ENCODE data around the gene PACRG. TPM values are rescaled to one million over a fixed set of nuclear protein-coding genes. Genes with fewer than 3 reads are reported as not detected.

PACRG gene
- total and polyA plus RNA-seq, 2 of the 8 experiments (the other 6 are each of a cell fraction or from before 2014, with no cell fraction given), result 0.44 to 0.54 TPM

GRCh38 chr6:163260911-163261310 lies 533.1 kb downstream of the PACRG start (continued):
- TF ChIP-seq, protein P1, sequence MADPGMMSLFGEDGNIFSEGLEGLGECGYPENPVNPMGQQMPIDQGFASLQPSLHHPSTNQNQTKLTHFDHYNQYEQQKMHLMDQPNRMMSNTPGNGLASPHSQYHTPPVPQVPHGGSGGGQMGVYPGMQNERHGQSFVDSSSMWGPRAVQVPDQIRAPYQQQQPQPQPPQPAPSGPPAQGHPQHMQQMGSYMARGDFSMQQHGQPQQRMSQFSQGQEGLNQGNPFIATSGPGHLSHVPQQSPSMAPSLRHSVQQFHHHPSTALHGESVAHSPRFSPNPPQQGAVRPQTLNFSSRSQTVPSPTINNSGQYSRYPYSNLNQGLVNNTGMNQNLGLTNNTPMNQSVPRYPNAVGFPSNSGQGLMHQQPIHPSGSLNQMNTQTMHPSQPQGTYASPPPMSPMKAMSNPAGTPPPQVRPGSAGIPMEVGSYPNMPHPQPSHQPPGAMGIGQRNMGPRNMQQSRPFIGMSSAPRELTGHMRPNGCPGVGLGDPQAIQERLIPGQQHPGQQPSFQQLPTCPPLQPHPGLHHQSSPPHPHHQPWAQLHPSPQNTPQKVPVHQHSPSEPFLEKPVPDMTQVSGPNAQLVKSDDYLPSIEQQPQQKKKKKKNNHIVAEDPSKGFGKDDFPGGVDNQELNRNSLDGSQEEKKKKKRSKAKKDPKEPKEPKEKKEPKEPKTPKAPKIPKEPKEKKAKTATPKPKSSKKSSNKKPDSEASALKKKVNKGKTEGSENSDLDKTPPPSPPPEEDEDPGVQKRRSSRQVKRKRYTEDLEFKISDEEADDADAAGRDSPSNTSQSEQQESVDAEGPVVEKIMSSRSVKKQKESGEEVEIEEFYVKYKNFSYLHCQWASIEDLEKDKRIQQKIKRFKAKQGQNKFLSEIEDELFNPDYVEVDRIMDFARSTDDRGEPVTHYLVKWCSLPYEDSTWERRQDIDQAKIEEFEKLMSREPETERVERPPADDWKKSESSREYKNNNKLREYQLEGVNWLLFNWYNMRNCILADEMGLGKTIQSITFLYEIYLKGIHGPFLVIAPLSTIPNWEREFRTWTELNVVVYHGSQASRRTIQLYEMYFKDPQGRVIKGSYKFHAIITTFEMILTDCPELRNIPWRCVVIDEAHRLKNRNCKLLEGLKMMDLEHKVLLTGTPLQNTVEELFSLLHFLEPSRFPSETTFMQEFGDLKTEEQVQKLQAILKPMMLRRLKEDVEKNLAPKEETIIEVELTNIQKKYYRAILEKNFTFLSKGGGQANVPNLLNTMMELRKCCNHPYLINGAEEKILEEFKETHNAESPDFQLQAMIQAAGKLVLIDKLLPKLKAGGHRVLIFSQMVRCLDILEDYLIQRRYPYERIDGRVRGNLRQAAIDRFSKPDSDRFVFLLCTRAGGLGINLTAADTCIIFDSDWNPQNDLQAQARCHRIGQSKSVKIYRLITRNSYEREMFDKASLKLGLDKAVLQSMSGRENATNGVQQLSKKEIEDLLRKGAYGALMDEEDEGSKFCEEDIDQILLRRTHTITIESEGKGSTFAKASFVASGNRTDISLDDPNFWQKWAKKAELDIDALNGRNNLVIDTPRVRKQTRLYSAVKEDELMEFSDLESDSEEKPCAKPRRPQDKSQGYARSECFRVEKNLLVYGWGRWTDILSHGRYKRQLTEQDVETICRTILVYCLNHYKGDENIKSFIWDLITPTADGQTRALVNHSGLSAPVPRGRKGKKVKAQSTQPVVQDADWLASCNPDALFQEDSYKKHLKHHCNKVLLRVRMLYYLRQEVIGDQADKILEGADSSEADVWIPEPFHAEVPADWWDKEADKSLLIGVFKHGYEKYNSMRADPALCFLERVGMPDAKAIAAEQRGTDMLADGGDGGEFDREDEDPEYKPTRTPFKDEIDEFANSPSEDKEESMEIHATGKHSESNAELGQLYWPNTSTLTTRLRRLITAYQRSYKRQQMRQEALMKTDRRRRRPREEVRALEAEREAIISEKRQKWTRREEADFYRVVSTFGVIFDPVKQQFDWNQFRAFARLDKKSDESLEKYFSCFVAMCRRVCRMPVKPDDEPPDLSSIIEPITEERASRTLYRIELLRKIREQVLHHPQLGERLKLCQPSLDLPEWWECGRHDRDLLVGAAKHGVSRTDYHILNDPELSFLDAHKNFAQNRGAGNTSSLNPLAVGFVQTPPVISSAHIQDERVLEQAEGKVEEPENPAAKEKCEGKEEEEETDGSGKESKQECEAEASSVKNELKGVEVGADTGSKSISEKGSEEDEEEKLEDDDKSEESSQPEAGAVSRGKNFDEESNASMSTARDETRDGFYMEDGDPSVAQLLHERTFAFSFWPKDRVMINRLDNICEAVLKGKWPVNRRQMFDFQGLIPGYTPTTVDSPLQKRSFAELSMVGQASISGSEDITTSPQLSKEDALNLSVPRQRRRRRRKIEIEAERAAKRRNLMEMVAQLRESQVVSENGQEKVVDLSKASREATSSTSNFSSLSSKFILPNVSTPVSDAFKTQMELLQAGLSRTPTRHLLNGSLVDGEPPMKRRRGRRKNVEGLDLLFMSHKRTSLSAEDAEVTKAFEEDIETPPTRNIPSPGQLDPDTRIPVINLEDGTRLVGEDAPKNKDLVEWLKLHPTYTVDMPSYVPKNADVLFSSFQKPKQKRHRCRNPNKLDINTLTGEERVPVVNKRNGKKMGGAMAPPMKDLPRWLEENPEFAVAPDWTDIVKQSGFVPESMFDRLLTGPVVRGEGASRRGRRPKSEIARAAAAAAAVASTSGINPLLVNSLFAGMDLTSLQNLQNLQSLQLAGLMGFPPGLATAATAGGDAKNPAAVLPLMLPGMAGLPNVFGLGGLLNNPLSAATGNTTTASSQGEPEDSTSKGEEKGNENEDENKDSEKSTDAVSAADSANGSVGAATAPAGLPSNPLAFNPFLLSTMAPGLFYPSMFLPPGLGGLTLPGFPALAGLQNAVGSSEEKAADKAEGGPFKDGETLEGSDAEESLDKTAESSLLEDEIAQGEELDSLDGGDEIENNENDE (IDR thresholded peaks at IDR 0.05; ENCODE audit: insufficient replicate concordance, low read length), result no peak
- TF ChIP-seq TCF12 (IDR thresholded peaks at IDR 0.05; ENCODE audit: low read depth, low read length) (no peak), CTBP2 (IDR thresholded peaks at IDR 0.05; ENCODE audit: borderline replicate concordance, insufficient read depth, insufficient read length, low read length) (peak; percentile 11), RBBP5 (IDR thresholded peaks at IDR 0.05; ENCODE audit: borderline replicate concordance, low read depth, low read length) (no peak)
- TF ChIP-seq, protein P2, sequence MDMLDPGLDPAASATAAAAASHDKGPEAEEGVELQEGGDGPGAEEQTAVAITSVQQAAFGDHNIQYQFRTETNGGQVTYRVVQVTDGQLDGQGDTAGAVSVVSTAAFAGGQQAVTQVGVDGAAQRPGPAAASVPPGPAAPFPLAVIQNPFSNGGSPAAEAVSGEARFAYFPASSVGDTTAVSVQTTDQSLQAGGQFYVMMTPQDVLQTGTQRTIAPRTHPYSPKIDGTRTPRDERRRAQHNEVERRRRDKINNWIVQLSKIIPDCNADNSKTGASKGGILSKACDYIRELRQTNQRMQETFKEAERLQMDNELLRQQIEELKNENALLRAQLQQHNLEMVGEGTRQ (IDR thresholded peaks at IDR 0.05; ENCODE audit: low read length), result no peak
